ENCODE results near the gene PAN3.

The PAN3 gene

DNA sequence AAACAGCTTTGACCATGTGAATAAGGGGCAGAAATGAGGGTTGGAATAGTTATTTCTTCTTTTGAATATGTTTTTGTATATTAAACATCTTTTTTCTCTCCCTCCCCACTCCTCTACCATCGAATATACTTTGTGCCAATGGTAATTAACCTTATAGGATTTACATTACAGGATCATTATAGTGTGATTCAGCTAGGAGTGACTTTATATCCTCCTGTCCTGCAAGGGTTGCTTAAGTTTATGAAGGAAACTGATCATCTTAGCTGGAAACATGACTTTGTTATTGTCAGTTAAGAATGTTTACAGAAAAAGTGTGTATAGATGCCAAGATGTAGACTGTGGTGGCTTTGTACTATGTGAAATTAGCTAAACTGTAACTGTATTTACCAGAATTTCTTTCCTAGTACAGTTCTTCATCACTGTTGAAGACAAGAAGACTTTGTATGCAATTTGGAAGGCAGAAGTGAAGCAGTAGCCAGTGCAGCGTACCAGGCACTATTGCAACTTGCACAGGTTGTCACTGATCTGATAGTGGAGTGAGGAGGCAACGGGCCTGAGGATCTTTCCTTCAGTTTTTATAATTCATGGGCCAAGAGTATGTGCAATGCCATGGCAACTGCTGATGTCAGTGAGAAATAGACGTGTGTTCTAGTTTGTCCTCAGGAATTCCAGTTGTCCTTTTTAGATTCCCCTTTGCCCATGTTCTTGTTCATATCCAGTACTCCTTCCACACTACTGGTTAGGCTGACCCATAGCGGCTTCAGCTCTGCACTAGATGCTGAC is 8.2 kb upstream of the PAN3 start:
- no peak for DNase-seq

DNA sequence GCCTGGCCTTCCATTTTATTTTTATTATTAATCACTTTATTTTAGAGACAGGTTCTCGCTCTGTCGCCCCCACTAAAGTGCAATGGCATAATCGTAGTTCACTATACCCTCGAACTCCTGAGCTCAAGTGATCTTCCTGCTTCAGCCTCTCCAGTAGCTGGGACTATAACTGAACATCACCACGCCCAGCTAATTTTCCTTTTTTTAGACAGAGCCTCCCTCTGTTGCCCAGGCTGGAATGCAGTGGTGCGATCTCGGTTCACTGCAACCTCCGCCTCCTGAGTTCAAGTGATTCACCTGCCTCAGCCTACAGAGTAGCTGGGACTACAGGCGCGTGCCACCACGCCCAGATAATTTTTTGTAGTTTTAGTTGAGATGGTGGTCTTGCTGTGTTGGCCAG is 6.7 kb upstream of the PAN3 start:
- no peaks in the 10 kb centered on the region; the same call in 1 of the 2 replicates for H3K27me3 ChIP-seq
- H3K9me3 ChIP-seq = no peaks in the 10 kb centered on the region
- TF ChIP-seq, protein P1, sequence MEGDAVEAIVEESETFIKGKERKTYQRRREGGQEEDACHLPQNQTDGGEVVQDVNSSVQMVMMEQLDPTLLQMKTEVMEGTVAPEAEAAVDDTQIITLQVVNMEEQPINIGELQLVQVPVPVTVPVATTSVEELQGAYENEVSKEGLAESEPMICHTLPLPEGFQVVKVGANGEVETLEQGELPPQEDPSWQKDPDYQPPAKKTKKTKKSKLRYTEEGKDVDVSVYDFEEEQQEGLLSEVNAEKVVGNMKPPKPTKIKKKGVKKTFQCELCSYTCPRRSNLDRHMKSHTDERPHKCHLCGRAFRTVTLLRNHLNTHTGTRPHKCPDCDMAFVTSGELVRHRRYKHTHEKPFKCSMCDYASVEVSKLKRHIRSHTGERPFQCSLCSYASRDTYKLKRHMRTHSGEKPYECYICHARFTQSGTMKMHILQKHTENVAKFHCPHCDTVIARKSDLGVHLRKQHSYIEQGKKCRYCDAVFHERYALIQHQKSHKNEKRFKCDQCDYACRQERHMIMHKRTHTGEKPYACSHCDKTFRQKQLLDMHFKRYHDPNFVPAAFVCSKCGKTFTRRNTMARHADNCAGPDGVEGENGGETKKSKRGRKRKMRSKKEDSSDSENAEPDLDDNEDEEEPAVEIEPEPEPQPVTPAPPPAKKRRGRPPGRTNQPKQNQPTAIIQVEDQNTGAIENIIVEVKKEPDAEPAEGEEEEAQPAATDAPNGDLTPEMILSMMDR (IDR thresholded peaks at IDR 0.05; ENCODE audit: low read depth, low read length) = no peak
- no peak for DNase-seq
- no peak overlapping the region for H3K4me3 ChIP-seq (ENCODE audit: low read depth, low read length)
- H3K36me3 ChIP-seq = no peaks in the 10 kb centered on the region
- no peaks in the 10 kb centered on the region for H3K4me1 ChIP-seq

More for the DNA sequence above, 8.2 kb upstream of the PAN3 start:
- H3K4me3 ChIP-seq (ENCODE audit: low read depth, low read length) = no peak overlapping the region
- H3K4me1 ChIP-seq = no peaks in the 10 kb centered on the region
- H3K36me3 ChIP-seq = no peaks in the 10 kb centered on the region
- TF ChIP-seq, protein P1 (IDR thresholded peaks at IDR 0.05; ENCODE audit: low read depth, low read length) = no peak
- no peaks in the 10 kb centered on the region for H3K9me3 ChIP-seq
- no peaks in the 10 kb centered on the region; the same call in 1 of the 2 replicates for H3K27me3 ChIP-seq

DNA sequence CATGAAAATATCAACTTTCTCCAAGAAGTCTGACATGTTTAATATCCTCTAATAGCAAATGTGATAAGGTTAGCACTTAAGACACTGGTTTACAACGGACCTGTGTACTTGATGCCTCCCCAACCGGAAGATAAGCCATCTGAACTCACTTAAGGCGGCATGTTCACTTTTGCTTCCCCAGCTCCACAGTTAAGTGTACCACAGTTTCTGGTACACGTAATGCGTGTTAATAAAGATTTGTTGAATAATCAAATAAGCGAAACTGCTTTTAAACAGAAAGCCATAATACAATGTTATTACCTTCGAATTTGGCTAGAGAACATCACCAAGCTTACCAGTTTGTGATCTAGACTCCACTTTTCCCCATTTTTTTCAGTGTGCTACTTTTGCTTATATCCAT is 1.4 kb upstream of the PAN3 start:
- no peaks in the 10 kb centered on the region for H3K27me3 ChIP-seq
- no peak for DNase-seq
- no peaks in the 10 kb centered on the region for H3K36me3 ChIP-seq
- no peaks in the 10 kb centered on the region for H3K9me3 ChIP-seq
- TF ChIP-seq, protein P1 (IDR thresholded peaks at IDR 0.05; ENCODE audit: low read depth, low read length) = no peak
- no peaks in the 10 kb centered on the region; the same call in 1 of the 2 replicates for H3K4me1 ChIP-seq
- H3K4me3 ChIP-seq (ENCODE audit: low read depth, low read length) = peak overlapping the region; percentile 84

DNA sequence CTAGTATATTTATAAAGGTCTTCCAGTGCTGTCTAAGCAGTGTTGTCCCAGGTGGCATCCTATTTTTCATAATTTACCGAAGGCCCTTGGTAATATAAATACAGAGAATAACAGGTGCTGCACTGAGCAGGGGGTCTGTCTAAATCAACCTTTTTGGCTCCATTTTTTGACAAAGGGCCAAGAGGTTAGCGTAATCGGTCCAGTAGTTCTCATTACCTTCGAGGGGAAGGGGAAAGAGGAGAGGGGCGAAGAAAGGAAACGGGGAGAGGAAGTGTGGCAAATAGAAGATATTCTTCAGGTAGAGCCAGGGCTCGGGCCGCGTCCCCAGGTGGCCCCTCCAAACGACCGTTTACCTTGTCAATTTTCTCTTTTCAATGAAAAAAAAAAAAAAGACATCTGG is 749 bp upstream of the PAN3 start:
- Histone ChIP-seq H3K4me1 (no peaks in the 10 kb centered on the region; the same call in 1 of the 2 replicates), H3K36me3 (no peaks in the 10 kb centered on the region), H3K27me3 (no peaks in the 10 kb centered on the region), H3K4me3 (ENCODE audit: low read depth, low read length) (peak overlapping the region; percentile 84), H3K9me3 (no peaks in the 10 kb centered on the region)
- TF ChIP-seq, protein P1 (IDR thresholded peaks at IDR 0.05; ENCODE audit: low read depth, low read length) = no peak
- no peak for DNase-seq

DNA sequence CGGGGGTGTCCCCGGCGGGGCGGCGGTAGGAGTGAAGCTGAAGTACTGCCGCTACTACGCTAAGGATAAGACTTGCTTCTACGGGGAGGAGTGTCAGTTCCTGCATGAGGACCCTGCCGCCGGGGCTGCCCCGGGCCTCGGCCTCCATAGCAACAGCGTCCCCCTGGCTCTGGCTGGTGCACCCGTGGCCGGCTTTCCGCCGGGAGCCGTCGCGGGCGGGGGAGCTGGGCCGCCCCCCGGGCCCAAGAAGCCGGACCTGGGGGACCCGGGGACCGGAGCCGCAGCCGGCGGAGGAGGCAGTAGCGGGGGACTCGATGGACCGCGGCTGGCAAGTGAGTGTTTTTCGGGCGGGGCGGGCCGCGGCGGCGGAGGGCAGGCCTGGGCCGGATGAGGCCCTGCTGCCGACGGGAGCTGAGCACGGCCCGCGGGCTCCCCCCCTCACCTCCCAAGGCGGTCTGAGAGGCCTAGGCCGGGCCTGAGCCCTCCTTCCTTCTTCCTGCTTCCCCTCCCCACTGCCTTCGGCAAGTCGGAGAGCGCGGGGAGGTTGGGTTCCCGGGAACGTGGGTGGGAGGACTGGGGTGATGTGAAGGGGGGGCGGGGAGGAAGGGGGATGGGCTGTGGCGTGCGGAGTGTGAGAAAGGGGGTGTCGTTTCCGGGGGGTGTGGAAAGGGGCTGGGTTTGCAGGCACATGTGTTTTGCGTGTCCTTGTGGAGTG is 568 bp downstream of the PAN3 start:
- Histone ChIP-seq H3K27me3 (no peaks in the 10 kb centered on the region), H3K36me3 (no peaks in the 10 kb centered on the region), H3K4me3 (ENCODE audit: low read depth, low read length) (peak overlapping the region; percentile 84), H3K4me1 (no peaks in the 10 kb centered on the region; the same call in 1 of the 2 replicates), H3K9me3 (no peaks in the 10 kb centered on the region)
- peak; percentile 78 for DNase-seq
- TF ChIP-seq, protein P1 (IDR thresholded peaks at IDR 0.05; ENCODE audit: low read depth, low read length) = no peak

Data from BE2C (cell line).